SK-N-SH treated with all-trans-retinoic acid at 6 μM for 48 hours (cell line): Measurements from ENCODE around the gene ZNF654.
"Not testable (repeated sequence)": the region's sequence is repeated elsewhere in the genome, so short reads cannot be mapped to it uniquely, and the experiment has no call there.

ENCODE experiments used
- ATAC-seq: fragments of 200-7000 bp; cut with Tn5 transposase; 3 replicates; pipeline ENCODE4 v1.9.1; 2020; ENCODE audit warnings: mild to moderate bottlenecking, moderate library complexity
- CSDC2 ChIP-seq: fragments of 250-450 bp; sonication (Bioruptor Pico); IDR thresholded peaks from 2 replicates; pipeline ENCODE4 v1.5.0; 2020; ENCODE audit warnings: mild to moderate bottlenecking, moderate library complexity
- ESRRG ChIP-seq: fragments of 250-450 bp; sonication (Bioruptor Pico); IDR thresholded peaks from 2 replicates; pipeline ENCODE4 v1.6.1; 2021; ENCODE audit warnings: mild to moderate bottlenecking
- GLIS3 ChIP-seq: fragments of 250-450 bp; sonication (Bioruptor Pico); IDR thresholded peaks from 2 replicates; pipeline ENCODE4 v1.5.0; 2020; ENCODE audit warnings: mild to moderate bottlenecking, moderate library complexity
- ISL1 ChIP-seq: fragments of 250-450 bp; sonication (Bioruptor Pico); IDR thresholded peaks from 2 replicates; pipeline ENCODE4 v2.1.2; 2022; ENCODE audit warnings: mild to moderate bottlenecking, moderate library complexity
- OSR1 ChIP-seq: fragments of 250-450 bp; sonication (Bioruptor Pico); IDR thresholded peaks from 2 replicates; pipeline ENCODE4 v1.8.0; 2022; ENCODE audit warnings: moderate library complexity, mild to moderate bottlenecking, inconsistent platforms
- PPARA ChIP-seq: fragments of 250-450 bp; sonication (Bioruptor Pico); IDR thresholded peaks from 2 replicates; pipeline ENCODE4 v1.5.0; 2020; ENCODE audit warnings: mild to moderate bottlenecking, borderline replicate concordance
- RARB ChIP-seq: fragments of 250-450 bp; sonication (Bioruptor Pico); IDR thresholded peaks from 2 replicates; pipeline ENCODE4 v1.8.0; 2021; ENCODE audit warnings: mild to moderate bottlenecking, moderate library complexity
- TCF4 ChIP-seq: fragments of 250-450 bp; sonication (Bioruptor Pico); IDR thresholded peaks from 2 replicates; pipeline ENCODE4 v1.8.0; 2021; ENCODE audit warnings: mild to moderate bottlenecking, moderate library complexity, borderline replicate concordance
- TOX ChIP-seq: fragments of 250-450 bp; sonication (Bioruptor Pico); IDR thresholded peaks from 2 replicates; pipeline ENCODE4 v1.8.0; 2021; ENCODE audit warnings: mild to moderate bottlenecking, moderate library complexity, borderline replicate concordance
- ZFP3 ChIP-seq: fragments of 250-450 bp; sonication (Bioruptor Pico); IDR thresholded peaks from 2 replicates; pipeline ENCODE4 v1.5.0; 2020; ENCODE audit warnings: mild to moderate bottlenecking, moderate library complexity
- ZNF565 ChIP-seq: fragments of 450-650 bp; formaldehyde crosslinking; conservative IDR thresholded peaks from 2 replicates; pipeline ENCODE4 v1.5.0; 2020; ENCODE audit warnings: low read depth, mild to moderate bottlenecking, moderate library complexity
- ZNF70 ChIP-seq: fragments of 450-650 bp; formaldehyde crosslinking; IDR thresholded peaks from 2 replicates; pipeline ENCODE4 v1.5.0; 2020; ENCODE audit warnings: mild to moderate bottlenecking, moderate library complexity
- ZNF8 ChIP-seq: fragments of 450-650 bp; formaldehyde crosslinking; IDR thresholded peaks from 2 replicates; pipeline ENCODE4 v1.5.0; 2020; ENCODE audit warnings: mild to moderate bottlenecking, moderate library complexity
- TF ChIP-seq, protein P1 (sequence below): fragments of 250-450 bp; sonication (Bioruptor Pico); IDR thresholded peaks from 2 replicates; pipeline ENCODE4 v1.8.0; 2021; ENCODE audit warnings: low read depth, mild to moderate bottlenecking, moderate library complexity, borderline replicate concordance
- TF ChIP-seq, protein P2 (sequence below): fragments of 250-450 bp; sonication (Bioruptor Pico); IDR thresholded peaks from 2 replicates; pipeline ENCODE4 v1.8.0; 2020; ENCODE audit warnings: mild to moderate bottlenecking, moderate library complexity, borderline replicate concordance
- TF ChIP-seq, protein P3 (sequence below): fragments of 250-450 bp; sonication (Bioruptor Pico); IDR thresholded peaks from 2 replicates; pipeline ENCODE4 v1.5.1; 2020; ENCODE audit warnings: low read depth, mild to moderate bottlenecking, moderate library complexity

ZNF654 gene

DNA sequence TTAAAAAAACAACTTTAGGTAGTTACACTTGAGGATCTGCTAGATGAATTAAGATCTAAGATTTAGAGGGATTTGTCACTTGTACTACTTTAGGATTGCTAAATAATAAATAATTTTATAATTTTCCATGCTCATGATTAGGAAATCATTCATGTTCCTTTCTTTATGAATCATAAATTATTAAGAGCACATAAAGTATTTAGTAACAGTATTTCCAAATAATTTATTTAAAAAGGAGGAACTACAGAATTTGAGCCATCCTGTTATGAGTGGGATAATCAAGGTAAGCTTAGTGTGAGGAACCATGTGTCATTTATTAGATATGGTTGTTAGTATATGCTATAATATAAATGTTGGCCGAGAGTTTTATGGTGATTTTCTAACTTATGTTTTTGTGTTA lies 53.2 kb downstream of the ZNF654 start:
- TF ChIP-seq ZNF70 (CRISPR knock-in tag) (no peak), OSR1 (CRISPR knock-in tag) (no peak), TCF4 (CRISPR knock-in tag) (no peak), ZFP3 (CRISPR knock-in tag) (no peak), ISL1 (CRISPR knock-in tag) (no peak), PPARA (CRISPR knock-in tag) (no peak)
- TF ChIP-seq, all 23 proteins: peak for 0
- no peak for ATAC-seq

DNA sequence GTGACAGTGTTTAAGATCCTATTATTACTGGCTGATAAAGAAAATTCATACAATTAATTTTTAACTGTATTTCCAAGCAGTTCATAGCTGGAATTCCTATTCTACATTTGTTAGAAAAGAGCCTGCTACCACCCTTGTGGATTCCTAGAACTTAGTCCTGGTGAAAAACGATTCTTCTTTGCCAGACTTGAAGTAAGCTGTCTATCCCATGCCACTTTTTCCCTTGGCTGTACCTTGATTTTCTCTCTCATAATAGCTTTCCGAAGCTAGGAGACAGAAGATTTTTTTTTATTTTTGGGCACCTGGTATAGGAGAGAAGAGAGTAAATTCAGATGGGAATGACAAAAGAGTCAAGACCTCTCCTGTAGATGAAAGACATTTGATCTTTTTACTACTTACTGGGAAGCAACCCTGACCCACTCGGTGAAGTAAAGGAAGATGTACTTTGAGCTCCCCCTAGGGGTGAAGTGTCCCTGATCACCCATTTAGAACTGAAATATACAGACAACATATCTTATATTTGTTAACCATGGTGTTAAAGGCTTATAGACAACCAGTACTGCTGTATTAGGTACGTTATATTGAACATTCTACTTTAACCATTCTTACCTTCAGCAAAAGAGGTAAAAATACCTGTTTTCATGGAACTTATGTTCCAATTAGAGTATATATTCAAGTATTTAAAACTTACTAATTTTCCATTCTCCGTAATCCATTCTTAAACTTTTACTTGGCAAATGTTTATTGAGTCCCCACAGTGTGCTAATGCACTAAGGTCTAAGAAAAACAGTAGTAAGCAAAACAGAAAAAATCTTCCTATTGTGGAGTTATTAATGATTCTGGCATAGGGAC lies 54.5 kb downstream of the ZNF654 start:
- ATAC-seq = peak; percentile 99
- TF ChIP-seq, protein P1, sequence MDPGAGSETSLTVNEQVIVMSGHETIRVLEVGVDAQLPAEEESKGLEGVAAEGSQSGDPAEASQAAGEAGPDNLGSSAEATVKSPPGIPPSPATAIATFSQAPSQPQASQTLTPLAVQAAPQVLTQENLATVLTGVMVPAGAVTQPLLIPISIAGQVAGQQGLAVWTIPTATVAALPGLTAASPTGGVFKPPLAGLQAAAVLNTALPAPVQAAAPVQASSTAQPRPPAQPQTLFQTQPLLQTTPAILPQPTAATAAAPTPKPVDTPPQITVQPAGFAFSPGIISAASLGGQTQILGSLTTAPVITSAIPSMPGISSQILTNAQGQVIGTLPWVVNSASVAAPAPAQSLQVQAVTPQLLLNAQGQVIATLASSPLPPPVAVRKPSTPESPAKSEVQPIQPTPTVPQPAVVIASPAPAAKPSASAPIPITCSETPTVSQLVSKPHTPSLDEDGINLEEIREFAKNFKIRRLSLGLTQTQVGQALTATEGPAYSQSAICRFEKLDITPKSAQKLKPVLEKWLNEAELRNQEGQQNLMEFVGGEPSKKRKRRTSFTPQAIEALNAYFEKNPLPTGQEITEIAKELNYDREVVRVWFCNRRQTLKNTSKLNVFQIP = no peak
- TF ChIP-seq OSR1 (CRISPR knock-in tag) (no peak), TOX (CRISPR knock-in tag) (no peak), ZNF565 (CRISPR knock-in tag) (no peak), GLIS3 (no peak)

DNA sequence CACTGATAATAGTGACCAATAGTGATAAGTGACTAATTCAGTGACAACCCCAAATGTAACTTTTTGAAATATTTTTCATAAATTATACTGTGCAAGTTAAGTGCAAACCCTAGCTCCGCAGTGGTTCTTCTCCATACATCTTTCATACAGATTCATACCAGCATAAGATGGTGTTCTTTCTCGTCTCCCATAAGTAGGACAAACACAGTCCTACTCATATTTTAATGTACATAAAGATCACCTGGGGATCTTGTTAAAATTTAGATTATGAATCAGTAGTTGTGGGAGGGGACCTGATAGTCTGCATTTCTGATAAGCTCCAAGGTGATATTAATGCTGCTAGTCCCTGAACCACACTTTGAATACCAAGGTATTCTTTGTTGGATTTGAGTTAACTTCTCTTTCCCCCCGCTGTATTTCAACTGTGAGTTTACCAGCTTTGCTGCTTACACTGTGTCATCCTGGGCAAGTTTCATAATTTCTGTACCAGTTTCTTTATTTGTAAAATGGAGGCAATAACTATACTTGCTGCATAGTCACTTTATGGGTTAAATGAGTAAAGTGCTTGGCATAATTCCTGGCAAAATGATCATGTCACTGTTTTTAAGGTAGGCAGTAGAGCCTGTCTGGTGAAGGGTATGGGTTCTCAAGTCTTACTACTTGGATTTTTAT lies 56.0 kb downstream of the ZNF654 start:
- no peak for ATAC-seq
- TF ChIP-seq ESRRG (CRISPR knock-in tag) (no peak), OSR1 (CRISPR knock-in tag) (no peak), GLIS3 (no peak), TCF4 (CRISPR knock-in tag) (no peak), ZNF565 (CRISPR knock-in tag) (no peak), ZNF8 (CRISPR knock-in tag) (no peak), TOX (CRISPR knock-in tag) (no peak), RARB (CRISPR knock-in tag) (no peak), ZFP3 (CRISPR knock-in tag) (no peak), ZNF70 (CRISPR knock-in tag) (no peak), PPARA (CRISPR knock-in tag) (no peak), CSDC2 (CRISPR knock-in tag) (no peak)
- TF ChIP-seq, protein P2, sequence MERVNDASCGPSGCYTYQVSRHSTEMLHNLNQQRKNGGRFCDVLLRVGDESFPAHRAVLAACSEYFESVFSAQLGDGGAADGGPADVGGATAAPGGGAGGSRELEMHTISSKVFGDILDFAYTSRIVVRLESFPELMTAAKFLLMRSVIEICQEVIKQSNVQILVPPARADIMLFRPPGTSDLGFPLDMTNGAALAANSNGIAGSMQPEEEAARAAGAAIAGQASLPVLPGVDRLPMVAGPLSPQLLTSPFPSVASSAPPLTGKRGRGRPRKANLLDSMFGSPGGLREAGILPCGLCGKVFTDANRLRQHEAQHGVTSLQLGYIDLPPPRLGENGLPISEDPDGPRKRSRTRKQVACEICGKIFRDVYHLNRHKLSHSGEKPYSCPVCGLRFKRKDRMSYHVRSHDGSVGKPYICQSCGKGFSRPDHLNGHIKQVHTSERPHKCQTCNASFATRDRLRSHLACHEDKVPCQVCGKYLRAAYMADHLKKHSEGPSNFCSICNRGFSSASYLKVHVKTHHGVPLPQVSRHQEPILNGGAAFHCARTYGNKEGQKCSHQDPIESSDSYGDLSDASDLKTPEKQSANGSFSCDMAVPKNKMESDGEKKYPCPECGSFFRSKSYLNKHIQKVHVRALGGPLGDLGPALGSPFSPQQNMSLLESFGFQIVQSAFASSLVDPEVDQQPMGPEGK (CRISPR knock-in tag) = no peak
- TF ChIP-seq, protein P1 = no peak

DNA sequence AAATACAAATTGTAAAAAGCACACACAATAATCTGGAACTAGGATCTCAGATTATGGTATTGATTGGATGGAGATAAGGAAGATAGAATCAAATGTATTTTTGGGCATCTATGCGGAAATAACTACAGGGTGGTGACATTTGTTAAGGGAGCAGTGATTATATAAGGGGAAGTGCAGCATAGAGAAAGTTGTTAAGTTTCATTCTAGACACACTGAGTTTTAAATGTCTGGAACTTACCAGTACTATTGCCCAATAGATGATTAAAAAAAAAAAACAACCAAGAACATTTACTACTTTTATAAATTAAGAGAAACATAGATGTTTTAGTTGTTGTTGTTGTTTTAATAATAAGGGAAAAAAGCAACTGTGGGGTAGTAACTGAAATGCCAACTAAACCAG lies 58.6 kb downstream of the ZNF654 start:
- TF ChIP-seq ZNF565 (CRISPR knock-in tag) (no peak), PPARA (CRISPR knock-in tag) (no peak), ZNF70 (CRISPR knock-in tag) (no peak)
- TF ChIP-seq, protein P2 (CRISPR knock-in tag) = no peak
- TF ChIP-seq, protein P3, sequence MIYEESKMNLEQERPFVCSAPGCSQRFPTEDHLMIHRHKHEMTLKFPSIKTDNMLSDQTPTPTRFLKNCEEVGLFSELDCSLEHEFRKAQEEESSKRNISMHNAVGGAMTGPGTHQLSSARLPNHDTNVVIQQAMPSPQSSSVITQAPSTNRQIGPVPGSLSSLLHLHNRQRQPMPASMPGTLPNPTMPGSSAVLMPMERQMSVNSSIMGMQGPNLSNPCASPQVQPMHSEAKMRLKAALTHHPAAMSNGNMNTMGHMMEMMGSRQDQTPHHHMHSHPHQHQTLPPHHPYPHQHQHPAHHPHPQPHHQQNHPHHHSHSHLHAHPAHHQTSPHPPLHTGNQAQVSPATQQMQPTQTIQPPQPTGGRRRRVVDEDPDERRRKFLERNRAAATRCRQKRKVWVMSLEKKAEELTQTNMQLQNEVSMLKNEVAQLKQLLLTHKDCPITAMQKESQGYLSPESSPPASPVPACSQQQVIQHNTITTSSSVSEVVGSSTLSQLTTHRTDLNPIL (CRISPR knock-in tag) = no peak
- ATAC-seq = no peak

DNA sequence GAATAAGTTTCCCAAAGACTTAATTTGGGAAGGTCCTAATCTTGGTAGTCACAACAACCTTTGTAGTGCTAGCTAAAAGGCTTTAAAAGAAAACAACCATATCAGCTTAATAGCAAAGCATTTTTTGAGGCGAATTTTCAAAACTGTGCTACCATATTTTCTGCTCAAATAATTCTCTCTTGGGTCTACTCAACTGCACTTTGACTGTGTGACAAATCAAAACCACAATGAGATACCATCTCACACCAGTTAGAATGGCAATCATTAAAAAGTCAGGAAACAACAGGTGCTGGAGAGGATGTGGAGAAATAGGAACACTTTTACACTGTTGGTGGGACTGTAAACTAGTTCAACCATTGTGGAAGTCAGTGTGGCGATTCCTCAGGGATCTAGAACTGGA lies 59.5 kb downstream of the ZNF654 start:
- not testable (repeated sequence) for ATAC-seq
